ENCODE measurements around the gene DSCAM.
"Not testable (repeated sequence)": the region's sequence is repeated elsewhere in the genome, so short reads cannot be mapped to it uniquely, and the experiment has no call there.

The DSCAM gene

DNA sequence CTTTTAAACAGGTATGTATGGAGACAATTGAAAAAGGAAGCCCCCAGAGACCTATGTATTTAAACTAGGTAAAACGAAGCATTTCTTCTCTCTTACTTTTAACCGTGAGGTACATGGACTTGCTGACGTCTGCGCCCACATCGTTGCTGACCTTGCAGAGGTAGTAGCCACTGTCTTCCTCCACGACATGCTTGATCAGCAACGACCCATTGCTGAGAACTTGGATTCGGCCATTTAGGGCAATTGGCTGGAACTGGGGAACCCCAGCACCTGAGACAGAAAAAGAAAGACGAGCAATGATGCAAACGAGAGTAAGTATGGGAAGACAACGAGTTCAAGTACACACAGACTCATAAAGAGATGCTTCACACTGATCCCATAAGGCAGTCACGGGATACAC is 571.0 kb downstream of the DSCAM start:
- no peak for DNase-seq

DNA sequence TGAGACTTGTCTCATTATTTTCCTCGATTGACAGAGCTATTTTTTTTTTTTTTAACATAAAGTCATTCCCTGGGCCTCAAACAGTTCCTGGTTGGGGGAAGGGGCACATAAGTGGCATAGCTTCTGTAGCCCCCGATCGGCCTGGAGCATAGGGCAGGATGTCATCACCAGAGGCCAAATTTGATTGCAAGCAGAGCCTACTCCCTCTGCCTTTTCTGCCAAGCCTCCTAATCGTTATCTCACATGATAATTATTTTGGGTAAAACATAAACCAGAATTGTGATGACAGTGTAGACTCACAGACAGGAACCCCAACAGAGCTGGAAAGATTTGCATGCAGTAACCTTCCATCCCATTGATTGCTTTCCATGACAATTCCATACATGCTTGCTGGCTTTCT is 574.9 kb downstream of the DSCAM start:
- no peak for DNase-seq

DNA sequence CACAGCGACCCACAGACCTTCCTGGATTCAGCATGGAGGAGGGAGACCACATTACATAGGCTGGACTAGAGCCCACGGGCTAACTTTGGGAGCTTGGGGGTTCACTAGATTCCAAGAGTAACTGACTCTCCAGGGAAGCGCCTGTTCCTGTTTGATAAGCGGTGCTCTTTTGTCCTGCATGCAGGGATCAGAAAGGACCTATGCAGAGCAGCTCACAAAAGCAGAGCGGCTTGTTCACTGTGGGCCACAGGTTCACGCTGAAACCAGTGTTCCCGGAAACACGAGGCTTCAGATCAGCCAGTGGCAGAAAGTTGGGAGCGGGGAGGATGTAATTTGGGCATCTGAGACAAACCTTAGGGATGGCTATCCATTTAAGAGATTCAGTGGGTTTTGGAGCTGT is 575.8 kb downstream of the DSCAM start:
- no peak for DNase-seq

DNA sequence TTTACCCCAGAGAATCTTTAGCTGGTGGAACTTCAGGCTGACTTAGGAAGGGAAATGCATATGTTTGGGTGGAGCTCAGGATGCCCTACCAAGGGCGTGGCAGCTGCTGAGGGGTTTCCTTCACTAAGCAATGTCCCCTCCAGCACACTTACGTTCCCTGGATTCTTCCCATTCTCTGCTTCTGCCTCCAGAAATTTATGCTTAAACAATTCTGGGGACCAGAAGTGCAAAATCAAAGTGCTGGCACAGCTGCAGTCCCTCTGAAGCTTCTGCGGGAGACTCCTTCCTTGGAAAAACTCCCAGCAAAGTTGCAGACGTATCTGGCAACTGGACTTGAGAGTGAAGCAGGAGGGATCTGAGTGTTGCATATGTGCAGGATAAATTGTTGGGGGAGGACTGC is 576.9 kb downstream of the DSCAM start:
- peak; percentile 65 for DNase-seq

DNA sequence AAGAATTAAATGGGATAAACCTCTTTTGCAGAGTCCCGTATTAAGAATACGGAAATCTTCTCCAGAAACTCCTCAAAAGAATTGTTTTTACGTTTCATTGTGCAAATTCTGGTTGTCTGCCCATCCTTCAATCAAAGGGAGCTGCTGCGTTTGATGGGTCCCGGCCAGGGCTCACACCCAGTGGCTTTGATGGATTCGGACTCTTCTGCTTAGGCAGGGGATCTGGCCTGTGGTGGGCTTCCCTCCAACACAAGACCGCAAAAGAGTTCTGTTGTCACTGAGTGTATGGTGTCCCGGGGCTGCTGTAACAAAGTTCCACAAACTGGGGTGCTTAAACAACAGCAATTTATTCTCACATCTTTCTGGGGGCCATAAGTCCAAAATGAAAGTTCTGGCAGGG is 577.7 kb downstream of the DSCAM start:
- DNase-seq: no peak

DNA sequence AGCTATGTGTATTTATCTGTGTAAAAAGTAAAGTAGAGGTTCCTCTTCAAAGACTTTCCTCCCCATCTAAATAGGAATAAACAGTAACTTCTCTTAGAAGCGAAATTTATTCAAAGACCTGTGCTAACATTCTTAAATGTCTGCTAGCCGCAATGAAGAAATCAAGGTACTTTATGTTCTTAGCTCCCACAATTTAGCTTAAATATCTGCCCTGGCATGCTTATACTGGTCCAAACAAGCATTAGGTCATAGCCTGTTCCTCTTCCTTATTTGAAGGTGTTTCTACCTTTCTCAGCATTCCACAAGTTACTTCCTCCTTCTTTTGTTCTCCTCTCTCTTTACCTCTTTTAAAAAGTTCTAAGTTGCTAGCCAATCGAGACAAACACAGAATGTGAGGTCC is 588.5 kb downstream of the DSCAM start:
- not testable (repeated sequence) for DNase-seq

DNA sequence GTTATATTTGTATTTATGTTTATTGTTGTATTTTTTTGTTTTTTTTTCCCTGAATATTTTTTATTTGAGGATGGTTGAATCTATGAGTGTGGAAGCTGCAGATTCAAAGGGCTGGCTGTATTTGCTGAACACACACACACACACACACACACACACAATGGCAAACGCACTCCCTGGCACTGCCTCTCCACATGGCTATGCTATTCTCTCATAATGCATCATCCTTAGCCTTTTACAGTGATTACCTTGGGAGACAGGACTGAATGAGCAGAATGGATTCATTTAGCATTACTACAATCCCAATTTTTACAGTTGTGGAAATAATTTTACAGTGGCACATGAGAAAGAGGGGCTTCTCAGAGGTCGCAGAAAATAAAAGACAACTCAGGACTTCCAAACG is 589.6 kb downstream of the DSCAM start:
- no peak for DNase-seq

DNA sequence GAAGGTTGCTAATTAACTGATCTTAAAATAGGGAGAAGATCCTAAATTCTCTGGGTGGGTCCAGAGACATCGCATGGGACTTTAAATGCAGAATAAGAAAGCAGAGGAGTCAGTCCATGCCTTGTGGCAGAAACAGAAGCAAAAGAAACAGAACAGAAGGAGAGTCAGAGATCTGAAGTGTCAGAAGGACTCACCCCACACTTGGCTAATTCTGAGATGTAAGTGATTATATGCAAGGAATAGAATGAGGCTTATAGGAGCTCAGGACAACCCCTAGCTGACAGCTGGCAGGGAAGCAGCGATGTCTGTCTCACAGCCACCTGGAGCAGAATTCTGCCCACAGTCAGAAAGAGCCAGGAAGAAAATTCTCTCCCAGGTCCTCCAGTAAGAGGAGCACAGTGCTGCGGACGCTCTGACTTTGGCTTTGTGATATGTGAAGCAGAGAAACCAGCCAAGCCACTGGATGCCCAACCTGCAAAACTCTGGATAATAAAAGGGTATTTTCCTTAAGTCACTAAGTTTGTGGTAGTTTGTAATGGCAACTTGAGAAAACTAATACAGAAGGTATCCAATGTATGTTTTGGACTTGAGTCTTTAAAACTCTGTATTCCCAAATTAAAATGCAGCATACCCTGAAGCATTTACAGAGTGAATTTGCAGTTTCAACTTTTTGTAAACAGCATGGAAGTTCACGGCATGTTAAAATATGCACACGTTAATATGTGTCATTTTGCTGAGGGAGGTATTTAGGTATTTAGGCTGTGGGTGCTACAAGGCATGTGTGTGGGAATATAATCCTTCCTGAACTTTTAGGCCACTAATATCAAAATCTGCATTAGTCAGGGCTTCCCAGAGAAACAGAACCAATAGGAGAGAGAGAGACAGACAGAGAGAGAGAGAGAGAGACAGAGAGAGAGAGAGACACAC is 591.2 kb downstream of the DSCAM start:
- DNase-seq: no peak

DNA sequence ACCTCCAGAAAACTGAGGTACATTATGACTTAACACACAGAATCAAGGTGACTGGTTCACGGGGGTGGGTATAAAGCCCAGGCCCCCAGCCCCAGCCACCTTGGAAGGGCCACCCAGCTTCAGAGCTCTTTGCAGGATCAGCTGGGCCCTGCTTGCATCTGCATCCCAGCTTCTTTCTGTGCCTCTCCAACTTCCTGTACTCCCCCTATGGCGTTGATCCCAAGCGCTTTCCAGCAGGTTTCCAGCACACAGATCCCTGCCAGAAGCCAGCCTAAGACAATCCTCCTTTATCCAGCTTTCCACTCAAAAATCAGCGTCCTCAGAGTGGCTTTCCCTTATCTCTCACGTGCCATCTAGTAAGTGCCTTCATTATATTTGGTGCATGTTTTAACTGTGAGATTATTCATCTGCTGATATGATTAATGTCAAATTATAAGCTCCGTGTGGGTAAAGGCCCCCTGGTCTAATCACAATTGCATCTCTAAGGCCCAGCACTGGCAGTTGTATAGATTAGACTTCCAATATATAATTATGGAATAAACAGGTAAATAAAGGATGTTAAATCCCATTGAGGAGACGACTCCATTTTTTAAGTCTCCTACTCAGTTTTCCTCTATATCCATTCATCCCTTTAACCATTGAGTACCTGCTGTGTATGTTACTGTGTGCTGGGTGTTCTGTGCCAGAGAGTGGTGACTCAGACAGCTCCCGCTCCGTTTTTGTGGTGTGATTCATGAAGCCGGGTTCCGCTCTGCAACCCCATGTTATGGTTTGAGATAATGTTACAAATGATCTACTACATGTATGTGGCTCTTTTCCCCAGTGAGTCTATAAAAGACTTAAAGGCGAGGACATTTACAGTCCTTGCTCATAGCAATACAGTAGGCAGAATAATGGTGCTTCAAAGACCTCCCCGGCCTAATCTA is 592.2 kb downstream of the DSCAM start:
- DNase-seq: peak; percentile 49

DNA sequence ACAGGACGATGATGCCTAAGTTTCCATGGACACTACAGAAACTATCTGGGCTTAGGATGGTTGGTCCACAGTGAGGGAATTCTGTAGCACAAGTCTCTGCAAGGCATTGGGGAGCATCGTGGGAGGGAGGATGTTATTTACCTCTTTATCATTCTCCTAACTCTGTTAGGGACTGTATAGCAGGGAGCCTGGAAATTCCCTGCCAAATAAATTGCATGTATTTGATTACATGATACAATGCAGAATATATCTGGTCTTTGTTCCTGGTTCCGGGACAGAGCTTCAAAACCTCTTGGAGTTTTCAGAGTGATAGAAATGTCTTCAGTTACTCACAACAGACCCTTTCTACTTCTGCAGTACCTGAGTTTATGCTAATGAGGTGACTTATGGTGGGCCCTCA is 593.8 kb downstream of the DSCAM start:
- no peak for DNase-seq

DNA sequence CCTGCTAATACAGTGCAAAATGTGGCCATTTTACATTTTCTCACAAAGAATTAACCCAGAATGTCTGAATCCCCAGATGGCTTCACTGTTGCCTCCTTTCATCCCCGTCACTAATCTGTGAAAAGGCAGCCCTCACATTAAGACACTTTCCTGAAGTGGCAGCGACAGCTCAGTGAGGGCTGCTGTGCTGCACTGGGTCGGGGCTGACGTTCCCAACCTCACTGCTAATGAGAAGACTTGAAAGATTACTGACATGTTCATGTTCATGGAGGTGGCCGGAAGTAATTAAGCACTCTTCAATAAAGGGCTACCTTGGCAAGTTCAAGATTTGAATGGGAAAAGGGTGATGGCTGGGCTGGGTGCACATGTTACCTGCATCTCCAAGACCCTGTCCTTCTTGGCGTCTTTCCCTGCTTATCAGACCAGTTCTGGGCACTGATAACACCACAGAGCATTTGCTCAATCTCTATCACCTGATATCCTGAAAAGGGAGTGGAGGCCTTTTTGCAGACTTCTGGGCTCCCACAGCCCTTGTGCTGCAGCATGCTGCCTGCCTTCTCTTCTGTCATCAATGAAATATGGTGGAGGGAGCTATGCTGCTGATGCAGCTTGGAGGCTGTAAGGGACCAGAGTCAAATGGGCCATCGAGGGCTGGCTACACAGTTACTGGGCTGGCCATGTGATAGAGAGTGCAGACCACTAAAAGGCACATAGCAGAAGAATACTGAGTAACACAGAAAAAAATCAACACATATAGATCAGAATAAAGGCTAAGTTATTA is 596.3 kb downstream of the DSCAM start:
- DNase-seq: no peak

DNA sequence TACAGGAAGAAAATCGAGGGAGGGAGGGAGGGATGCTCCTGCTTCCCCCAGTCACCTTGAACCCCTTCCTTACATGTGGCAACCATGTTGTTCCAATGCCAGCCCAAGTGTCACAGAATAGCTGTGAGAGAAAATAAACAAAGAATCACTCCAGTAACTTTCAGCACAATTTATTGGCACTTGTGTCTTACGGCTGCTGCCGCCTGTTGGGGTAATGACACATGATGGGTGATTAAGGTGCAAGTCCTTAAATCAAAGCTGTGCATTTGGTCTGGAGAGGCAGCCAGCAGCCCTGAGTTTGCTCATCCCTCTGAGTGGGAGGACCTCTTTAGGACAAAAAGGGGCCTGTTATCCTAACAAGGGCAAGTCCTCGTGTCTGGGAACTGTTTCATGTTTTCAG is 602.0 kb downstream of the DSCAM start:
- no peak for DNase-seq

DNA sequence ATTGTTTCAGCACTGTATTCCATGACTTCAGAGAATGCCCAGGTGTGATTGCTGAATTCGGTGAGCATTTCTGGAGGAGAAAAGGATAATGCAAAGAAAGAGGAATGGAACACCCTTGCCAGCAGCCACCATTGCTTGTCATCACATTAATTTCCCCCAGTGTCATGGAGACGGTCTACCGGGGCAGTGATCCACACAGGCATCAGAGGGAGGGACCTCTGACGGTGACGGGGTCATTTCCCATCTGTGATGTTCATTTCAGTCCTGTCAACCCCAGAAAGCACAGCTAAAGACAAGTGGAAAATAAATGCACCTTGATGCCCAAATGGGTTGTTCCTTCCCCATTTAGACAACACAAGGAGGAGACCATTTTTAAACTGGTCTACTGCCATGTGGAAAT is 603.3 kb downstream of the DSCAM start:
- no peak for DNase-seq

DNA sequence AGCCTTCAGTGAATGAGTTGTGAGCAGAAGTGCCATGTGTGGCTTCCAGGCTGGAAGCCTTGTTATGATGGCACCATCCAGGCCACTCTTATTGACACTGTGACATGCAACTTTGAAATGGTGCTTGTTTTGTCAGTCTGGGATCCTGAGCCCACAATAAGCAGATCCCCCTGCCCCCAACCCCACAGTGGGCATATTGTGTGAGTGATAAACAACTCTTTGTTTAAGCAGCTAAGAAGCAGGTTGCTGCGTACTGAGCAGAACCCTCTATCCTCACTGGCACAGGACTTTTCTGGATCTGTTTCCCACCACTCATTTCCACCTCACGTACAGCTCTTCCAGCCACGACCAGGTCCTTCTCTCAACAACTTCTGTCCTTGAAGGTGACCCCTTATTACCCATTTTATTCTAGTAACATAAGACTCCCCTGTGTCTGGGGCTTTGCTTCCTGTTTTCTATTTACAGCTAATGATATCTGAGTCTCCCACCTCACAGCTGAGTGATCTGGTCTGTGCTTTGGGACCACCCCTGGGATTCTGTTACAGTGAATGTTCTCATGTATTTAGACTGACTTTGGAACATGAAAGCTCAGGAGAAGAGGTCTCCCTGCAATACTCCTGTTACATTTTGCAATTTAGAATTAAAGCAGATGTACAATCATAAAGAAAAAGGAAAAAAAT is 604.2 kb downstream of the DSCAM start:
- no peak for DNase-seq

DNA sequence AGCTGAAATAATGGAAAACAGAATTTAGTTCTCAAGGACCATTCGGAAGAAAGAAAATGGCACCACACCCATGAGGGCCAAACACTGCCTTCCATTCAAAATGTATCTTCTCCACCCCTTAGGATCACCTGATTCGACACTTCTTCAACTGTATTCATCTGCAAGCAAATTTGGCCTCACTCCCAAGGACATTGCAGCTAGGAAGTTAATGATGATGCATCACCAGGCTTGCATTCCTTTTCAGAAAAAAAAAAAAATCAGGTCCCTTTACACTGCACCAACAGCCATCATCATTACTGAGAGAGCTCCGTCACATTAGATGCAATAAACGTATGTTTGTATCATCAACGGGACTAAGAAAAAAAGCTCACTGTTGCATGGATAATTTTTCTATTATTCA is 611.4 kb downstream of the DSCAM start:
- DNase-seq: no peak

DNA sequence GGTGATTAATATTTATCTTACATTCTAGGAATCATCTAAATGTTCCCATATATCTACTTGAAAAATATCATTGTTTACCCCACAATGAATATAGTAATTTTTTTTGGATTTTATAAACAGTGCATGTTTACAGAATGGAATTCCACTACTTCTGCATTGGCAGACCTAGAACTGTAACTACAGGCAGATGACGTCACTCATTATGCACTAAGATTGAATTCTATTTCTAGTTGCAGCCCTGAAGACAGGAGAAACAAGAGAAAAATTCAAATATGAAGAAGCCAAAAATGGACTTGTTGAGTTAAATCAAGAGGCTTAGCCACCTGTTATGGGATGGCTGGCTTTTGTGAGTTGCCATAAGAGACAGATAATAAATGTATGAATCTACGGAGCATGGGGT is 615.0 kb downstream of the DSCAM start:
- no peak for DNase-seq

DNA sequence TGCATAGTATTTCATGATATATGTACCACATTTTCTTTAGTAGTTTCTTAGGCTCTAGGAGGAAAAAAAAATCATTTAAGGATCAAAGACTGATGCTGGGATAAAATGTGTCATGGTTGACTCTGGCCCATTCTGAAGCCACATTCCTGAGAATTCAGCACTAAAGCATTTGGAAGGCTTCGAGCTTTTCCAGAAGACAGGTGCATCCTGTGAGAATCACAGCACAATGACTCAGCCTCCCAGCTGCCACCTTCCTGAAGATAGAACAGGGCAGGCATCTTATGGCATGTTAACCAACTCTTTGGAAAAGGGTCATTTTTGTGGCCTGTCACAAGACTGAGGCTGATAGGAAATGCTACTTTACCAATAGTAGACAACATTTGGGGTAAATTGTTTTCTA is 619.9 kb downstream of the DSCAM start:
- no peak for DNase-seq

DNA sequence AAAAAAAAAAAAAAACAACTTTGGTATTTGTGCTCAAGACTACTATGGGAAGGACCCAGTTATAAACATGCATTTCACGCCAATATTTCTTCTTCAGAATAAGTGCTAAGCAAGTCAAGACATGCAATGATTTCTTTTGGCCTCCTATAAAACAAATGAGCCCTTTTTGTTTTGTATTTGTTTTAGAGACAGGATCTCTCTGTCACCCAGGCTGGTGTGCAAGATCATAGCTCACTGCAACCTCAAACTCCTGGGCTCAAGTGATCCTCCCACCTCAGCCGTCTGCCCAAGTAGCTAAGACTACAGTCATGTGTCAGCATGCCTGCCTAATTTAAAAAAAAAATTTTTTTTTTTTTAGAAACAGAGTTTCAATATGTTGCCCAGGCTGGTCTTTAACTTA is 631.0 kb downstream of the DSCAM start:
- no peak for DNase-seq

DNA sequence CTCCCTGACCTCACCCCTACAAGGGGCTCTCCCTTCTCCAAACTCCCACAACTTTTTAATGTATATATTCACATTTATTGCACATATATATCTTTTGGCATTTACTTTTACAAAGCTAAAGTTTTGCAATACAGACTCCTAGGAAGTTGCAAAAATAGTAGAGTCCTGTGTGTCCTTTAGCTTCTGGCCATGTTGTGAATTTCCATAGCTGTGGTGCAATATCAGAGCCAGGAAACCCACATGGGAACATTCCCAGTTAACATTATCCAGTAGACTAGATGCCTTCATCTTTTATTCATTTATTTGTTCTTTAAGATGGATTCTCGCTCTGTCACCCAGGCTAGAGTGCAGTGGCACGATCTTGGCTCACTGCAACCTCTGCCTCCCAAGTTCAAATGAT is 636.7 kb downstream of the DSCAM start:
- DNase-seq: no peak

DNA sequence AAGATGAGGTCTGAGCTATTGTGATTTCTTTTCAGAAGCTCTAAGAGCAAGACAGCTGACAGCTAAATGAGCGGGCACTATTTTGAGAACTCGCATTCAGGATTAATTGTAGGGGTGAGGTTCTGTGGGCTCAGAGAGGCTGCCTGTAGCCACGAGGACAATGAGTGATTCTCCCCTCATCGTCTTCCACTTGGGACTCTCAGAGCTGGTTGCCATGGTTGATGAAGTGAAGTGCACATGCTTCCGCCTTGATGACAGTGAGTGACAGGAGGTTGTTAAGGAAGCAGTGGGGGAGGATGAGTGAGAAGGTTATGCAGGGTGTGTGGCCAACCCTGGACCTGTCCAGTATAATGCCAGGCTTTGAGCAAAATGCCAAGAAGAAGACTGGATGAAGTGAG is 638.0 kb downstream of the DSCAM start:
- no peak for DNase-seq

DNA sequence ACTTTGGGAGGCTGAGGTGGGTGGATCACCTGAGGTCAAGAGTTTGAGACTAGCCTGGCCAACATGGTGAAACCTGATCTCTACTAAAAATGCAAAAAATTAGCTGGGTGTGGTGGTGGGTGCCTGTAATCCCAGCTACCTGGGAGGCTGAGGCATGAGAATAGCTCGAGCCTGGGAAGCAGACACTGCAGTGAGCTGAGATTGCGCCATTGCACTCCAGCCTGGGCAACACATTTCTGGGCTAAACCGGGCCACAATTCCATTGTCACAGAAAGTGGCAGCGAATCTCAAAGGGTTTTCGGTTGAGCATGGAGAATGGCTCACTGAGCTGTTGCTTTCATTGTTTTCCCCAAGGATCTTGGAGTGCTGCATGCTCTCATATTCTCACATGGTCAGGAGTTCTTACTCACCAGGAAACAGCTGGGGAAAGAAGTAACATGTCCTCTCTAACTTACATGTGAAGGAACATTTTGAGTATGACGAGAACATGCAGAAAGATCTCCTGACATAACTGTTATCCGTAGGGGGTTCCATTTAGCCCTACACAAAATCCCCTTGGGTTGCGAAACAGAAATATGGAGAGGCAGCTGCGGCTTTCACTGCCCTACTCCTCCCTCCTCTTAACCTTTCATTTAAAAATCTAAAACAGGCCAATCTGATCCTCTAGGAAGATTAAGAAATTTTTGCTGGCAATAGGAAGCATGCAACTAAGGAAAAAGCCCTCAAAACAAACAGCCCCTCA is 638.6 kb downstream of the DSCAM start:
- DNase-seq: no peak

DNA sequence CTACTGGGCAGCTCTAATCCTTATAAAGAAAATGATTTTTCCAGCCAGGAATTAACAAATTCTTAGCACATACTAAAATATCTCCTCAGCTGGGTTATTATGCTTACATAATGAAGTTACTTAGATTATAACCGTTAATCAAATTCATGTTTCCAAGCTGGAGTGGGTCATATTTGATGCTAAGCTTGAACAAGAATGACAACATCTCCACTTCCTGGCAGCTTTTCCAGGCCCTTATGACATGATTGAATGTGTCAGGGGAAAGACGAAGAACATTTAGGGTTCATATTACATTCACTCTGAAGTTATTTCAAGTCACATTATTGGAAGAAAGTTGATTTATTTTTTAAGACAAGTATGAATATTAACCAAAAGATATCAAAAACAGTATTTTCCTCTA is 646.0 kb downstream of the DSCAM start:
- no peak for DNase-seq
